Stimulated activated CD4-positive, alpha-beta T cell treated with anti-CD3 and anti-CD28 coated beads, Interleukin-15, amount 100 ng/mL, for 1 hour (primary cell): Measurements from ENCODE around the gene MYBPC3.
"Not testable (repeated sequence)": the region's sequence is repeated elsewhere in the genome, so short reads cannot be mapped to it uniquely, and the experiment has no call there.

Experiments used
- DNase-seq, 2 donors: peaks; one replicate each; pipeline ENCODE4 v3.0.0-alpha.2; 2020; ENCODE audit warnings: low read depth in 1 of 2, low spot score in 1 of 2

Gene MYBPC3

GRCh38 chr11:47340980-47341775, 11.3 kb downstream of the MYBPC3 start:
- DNase-seq, result no peak

GRCh38 chr11:47340010-47340409, 12.5 kb downstream of the MYBPC3 start:
- DNase-seq, result no peak

- no peak for DNase-seq
These were observed 13.9 kb downstream of the MYBPC3 start for GRCh38 chr11:47338396-47339241.

GRCh38 chr11:47337229-47337924, 15.1 kb downstream of the MYBPC3 start:
- no peak for DNase-seq

GRCh38 chr11:47336595-47336994, 15.9 kb downstream of the MYBPC3 start:
- no peak for DNase-seq

GRCh38 chr11:47335733-47336132, 16.8 kb downstream of the MYBPC3 start:
- no peak for DNase-seq

- DNase-seq, result not testable (repeated sequence)
These were observed 17.6 kb downstream of the MYBPC3 start for GRCh38 chr11:47334699-47335411.

- no peak for DNase-seq
These were observed 18.5 kb downstream of the MYBPC3 start for GRCh38 chr11:47333886-47334443.

GRCh38 chr11:47333526-47333845, 19.0 kb downstream of the MYBPC3 start:
- DNase-seq, result no peak

GRCh38 chr11:47332791-47333525, 19.5 kb downstream of the MYBPC3 start:
- DNase-seq, result no peak

- DNase-seq, result no peak
These were observed 20.2 kb downstream of the MYBPC3 start for GRCh38 chr11:47332303-47332711.

- no peak for DNase-seq
These were observed 20.8 kb downstream of the MYBPC3 start for GRCh38 chr11:47331454-47332302.

GRCh38 chr11:47329987-47330931, 22.2 kb downstream of the MYBPC3 start:
- DNase-seq, result no peak

- no peak for DNase-seq
These were observed 23.0 kb downstream of the MYBPC3 start for GRCh38 chr11:47329431-47329986.

GRCh38 chr11:47328449-47329390, 23.8 kb downstream of the MYBPC3 start:
- DNase-seq, result no peak

- DNase-seq, result no peak
These were observed 24.6 kb downstream of the MYBPC3 start for GRCh38 chr11:47327949-47328348.

GRCh38 chr11:47327025-47327424, 25.5 kb downstream of the MYBPC3 start:
- DNase-seq, result no peak
